Fibroblast of lung (primary cell): ENCODE data around the gene KRTAP15-1. TPM values are rescaled to one million over a fixed set of nuclear protein-coding genes. Genes with fewer than 3 reads are reported as not detected.

ENCODE experiments used
- DNase-seq, 2 donors: peaks; one replicate each; pipeline versions ENCODE4 v3.0.0 to v3.0.0-alpha.2; 2010; ENCODE audit warnings: low read depth in 2 of 2
- H2AFZ ChIP-seq: 2 replicates; pipeline ENCODE4 v1.5.1; 2012; ENCODE audit warnings: low read length, control low read depth, inconsistent platforms
- H3K27ac ChIP-seq: 2 replicates; pipeline ENCODE4 v1.5.1; 2011; ENCODE audit warnings: low read length, control low read depth; ENCODE audit not compliant: insufficient read depth
- H3K27me3 ChIP-seq: 2 replicates; pipeline ENCODE4 v1.5.1; 2011; ENCODE audit warnings: mild to moderate bottlenecking, low read length; ENCODE audit not compliant: control insufficient read depth, insufficient read depth
- H3K36me3 ChIP-seq: 2 replicates; pipeline ENCODE4 v1.5.1; 2011; ENCODE audit warnings: low read length; ENCODE audit not compliant: control insufficient read depth, insufficient read depth
- H3K4me1 ChIP-seq: 2 replicates; pipeline ENCODE4 v1.5.1; 2011; ENCODE audit warnings: low read length; ENCODE audit not compliant: control insufficient read depth, insufficient read depth; ENCODE audit errors: extremely low read depth
- H3K4me2 ChIP-seq: 2 replicates; pipeline ENCODE4 v1.5.1; 2011; ENCODE audit warnings: low read length, control low read depth; ENCODE audit not compliant: insufficient read depth; ENCODE audit errors: extremely low read depth
- H3K4me3 ChIP-seq, 4 experiments: fragments of 200-600 bp in 1 of 4; sonication (generic) in 1 of 4; replicated peaks in 1 of 4; 2 replicates each; pipeline ENCODE4 v1.5.1; 2011 to 2016; ENCODE audit warnings: low read length in 4 of 4, low read depth in 3 of 4, mild to moderate bottlenecking in 3 of 4, control low read depth in 2 of 4, inconsistent platforms in 1 of 4, mixed read lengths in 1 of 4; ENCODE audit not compliant: insufficient read depth in 1 of 4; ENCODE audit errors: control extremely low read depth in 1 of 4
- H3K79me2 ChIP-seq: 2 replicates; pipeline ENCODE4 v1.5.1; 2012; ENCODE audit warnings: mild to moderate bottlenecking, low read length, inconsistent platforms; ENCODE audit not compliant: control insufficient read depth, insufficient read depth
- H3K9ac ChIP-seq: 2 replicates; pipeline ENCODE4 v1.5.1; 2011; ENCODE audit warnings: mild to moderate bottlenecking, low read length, control low read depth; ENCODE audit not compliant: insufficient read depth
- H3K9me3 ChIP-seq: 2 replicates; pipeline ENCODE4 v1.5.1; 2012; ENCODE audit warnings: low read depth, low read length; ENCODE audit not compliant: control insufficient read depth, insufficient read depth
- H4K20me1 ChIP-seq: 2 replicates; pipeline ENCODE4 v1.5.1; 2011; ENCODE audit warnings: low read length; ENCODE audit not compliant: control insufficient read depth, insufficient read depth; ENCODE audit errors: extremely low read depth
- CTCF ChIP-seq, 2 donors: IDR thresholded peaks in 1 of 2; conservative IDR thresholded peaks in 1 of 2; 1 replicate in 1 of 2; 2 replicates in 1 of 2; pipeline ENCODE4 v1.5.1; 2011 to 2012; ENCODE audit warnings: low read length in 2 of 2, control low read depth in 1 of 2, inconsistent platforms in 1 of 2, low read depth in 1 of 2, mild to moderate bottlenecking in 1 of 2
- EZH2 ChIP-seq: IDR thresholded peaks from 2 replicates; pipeline ENCODE4 v1.5.1; 2012; ENCODE audit warnings: low read length, control low read depth, mild to moderate bottlenecking; ENCODE audit errors: missing control alignments
- polyA plus RNA-seq, 2 donors: library from polyadenylated mRNA; depleted of rRNA in 1 of 2; stranded (reverse) in 1 of 2; unstranded in 1 of 2; fragments of >200 nt; gene quantifications; 2 replicates each; pipeline ENCODE4 v1.2.1, GENCODE V29; 2011 to 2012; ENCODE audit warnings: missing spikeins in 1 of 2
- total RNA-seq: library from RNA; depleted of rRNA; stranded (reverse); fragments of >200 nt; gene quantifications from 2 replicates; pipeline ENCODE4 v1.2.1, GENCODE V29; 2014

The KRTAP15-1 gene
- total and polyA plus RNA-seq, 2 donors (not counting 1 experiment from before 2014, with no cell fraction given) = not detected

GRCh38 chr21:30468900-30469714 lies 29.0 kb downstream of the KRTAP15-1 start:
- Histone ChIP-seq H3K4me1 (no peaks in the 10 kb centered on the region), H3K79me2 (no peaks in the 10 kb centered on the region), H3K27me3 (no peaks in the 10 kb centered on the region), H3K9ac (no peak overlapping the region), H3K36me3 (no peaks in the 10 kb centered on the region), H4K20me1 (no peaks in the 10 kb centered on the region), H3K27ac (no peak overlapping the region), H3K9me3 (no peaks in the 10 kb centered on the region), H3K4me3 (no peak overlapping the region), H2AFZ (no peak overlapping the region), H3K4me2 (no peak overlapping the region)
- DNase-seq = no peak
- no peak for TF ChIP-seq CTCF (conservative IDR thresholded peaks at IDR 0.05 in 1 of 2, IDR thresholded peaks at IDR 0.05 in 1 of 2; ENCODE audit: low read depth in 1 of 2, low read length in 2 of 2)
- TF ChIP-seq EZH2 = no peak

- no peak overlapping the region for H2AFZ ChIP-seq
- TF ChIP-seq CTCF (conservative IDR thresholded peaks at IDR 0.05 in 1 of 2, IDR thresholded peaks at IDR 0.05 in 1 of 2; ENCODE audit: low read depth in 1 of 2, low read length in 2 of 2) (no peak), EZH2 (no peak)
- no peaks in the 10 kb centered on the region for H3K36me3 ChIP-seq
- H3K27me3 ChIP-seq = no peaks in the 10 kb centered on the region
- H3K9ac ChIP-seq = no peak overlapping the region
- no peaks in the 10 kb centered on the region for H3K4me1 ChIP-seq
- DNase-seq = no peak
- no peak overlapping the region for H3K4me3 ChIP-seq
- H3K27ac ChIP-seq = no peak overlapping the region
- H3K79me2 ChIP-seq = no peaks in the 10 kb centered on the region
- H4K20me1 ChIP-seq = no peaks in the 10 kb centered on the region
- no peaks in the 10 kb centered on the region for H3K9me3 ChIP-seq
- H3K4me2 ChIP-seq = no peak overlapping the region
Measured at GRCh38 chr21:30478004-30478403, 37.9 kb downstream of the KRTAP15-1 start.

- H3K79me2 ChIP-seq = no peaks in the 10 kb centered on the region
- no peak overlapping the region for H3K9ac ChIP-seq
- H3K4me1 ChIP-seq = no peaks in the 10 kb centered on the region
- H3K27me3 ChIP-seq = no peaks in the 10 kb centered on the region
- H2AFZ ChIP-seq = no peak overlapping the region
- no peaks in the 10 kb centered on the region for H4K20me1 ChIP-seq
- DNase-seq = no peak
- no peak overlapping the region for H3K27ac ChIP-seq
- H3K4me2 ChIP-seq = no peak overlapping the region
- H3K4me3 ChIP-seq = no peak overlapping the region
- H3K9me3 ChIP-seq = no peaks in the 10 kb centered on the region
- H3K36me3 ChIP-seq = no peaks in the 10 kb centered on the region
- no peak for TF ChIP-seq CTCF (conservative IDR thresholded peaks at IDR 0.05 in 1 of 2, IDR thresholded peaks at IDR 0.05 in 1 of 2; ENCODE audit: low read depth in 1 of 2, low read length in 2 of 2)
- no peak for TF ChIP-seq EZH2
Measured at GRCh38 chr21:30479259-30479658, 39.2 kb downstream of the KRTAP15-1 start.
